ENCODE results near the gene ATAT1. TPM values are rescaled to one million over a fixed set of nuclear protein-coding genes. Genes with fewer than 3 reads are reported as not detected.

ATAT1 gene
- total RNA-seq, 1 donor from 2014 or later, result 2.7 TPM

DNA sequence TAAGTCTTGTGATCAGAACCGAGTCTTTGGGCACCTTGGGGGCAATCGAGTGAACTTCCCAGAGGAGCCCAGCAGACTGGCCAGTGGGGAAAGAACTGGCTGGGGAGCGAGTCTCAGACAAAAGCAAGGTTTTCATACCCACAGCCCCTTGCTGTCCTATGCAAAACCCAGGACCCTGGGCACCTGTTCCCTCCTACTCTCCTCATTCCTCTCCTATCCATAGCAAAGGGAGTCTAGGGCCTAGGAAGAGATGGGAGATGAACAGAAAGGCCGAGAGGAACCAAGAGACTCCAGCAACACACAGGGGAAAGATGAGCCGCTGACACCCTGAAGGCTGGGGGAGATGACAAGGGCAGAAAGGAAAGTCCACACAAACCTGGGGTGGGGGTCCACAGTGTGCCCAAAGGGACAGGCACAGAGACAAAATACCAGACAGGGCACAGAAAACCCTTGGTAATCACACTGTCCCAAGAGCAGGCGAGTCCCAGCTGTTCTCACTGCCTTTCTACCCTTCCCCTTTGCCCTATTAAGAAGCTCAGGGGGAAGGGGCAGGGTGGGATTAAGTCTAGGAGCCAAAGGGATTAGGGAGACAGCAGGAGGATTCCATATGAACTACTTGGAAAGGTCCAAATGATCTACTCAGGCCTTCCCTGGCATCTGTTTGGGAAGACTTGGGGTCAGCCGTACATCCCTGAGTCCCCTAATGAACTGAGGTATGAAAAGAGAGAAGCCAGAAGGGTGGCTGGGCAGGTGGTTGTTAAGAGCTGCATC, 53.3 kb downstream of the ATAT1 start:
- TF ChIP-seq, protein P1, sequence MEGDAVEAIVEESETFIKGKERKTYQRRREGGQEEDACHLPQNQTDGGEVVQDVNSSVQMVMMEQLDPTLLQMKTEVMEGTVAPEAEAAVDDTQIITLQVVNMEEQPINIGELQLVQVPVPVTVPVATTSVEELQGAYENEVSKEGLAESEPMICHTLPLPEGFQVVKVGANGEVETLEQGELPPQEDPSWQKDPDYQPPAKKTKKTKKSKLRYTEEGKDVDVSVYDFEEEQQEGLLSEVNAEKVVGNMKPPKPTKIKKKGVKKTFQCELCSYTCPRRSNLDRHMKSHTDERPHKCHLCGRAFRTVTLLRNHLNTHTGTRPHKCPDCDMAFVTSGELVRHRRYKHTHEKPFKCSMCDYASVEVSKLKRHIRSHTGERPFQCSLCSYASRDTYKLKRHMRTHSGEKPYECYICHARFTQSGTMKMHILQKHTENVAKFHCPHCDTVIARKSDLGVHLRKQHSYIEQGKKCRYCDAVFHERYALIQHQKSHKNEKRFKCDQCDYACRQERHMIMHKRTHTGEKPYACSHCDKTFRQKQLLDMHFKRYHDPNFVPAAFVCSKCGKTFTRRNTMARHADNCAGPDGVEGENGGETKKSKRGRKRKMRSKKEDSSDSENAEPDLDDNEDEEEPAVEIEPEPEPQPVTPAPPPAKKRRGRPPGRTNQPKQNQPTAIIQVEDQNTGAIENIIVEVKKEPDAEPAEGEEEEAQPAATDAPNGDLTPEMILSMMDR (IDR thresholded peaks at IDR 0.05; ENCODE audit: borderline replicate concordance), result no peak

DNA sequence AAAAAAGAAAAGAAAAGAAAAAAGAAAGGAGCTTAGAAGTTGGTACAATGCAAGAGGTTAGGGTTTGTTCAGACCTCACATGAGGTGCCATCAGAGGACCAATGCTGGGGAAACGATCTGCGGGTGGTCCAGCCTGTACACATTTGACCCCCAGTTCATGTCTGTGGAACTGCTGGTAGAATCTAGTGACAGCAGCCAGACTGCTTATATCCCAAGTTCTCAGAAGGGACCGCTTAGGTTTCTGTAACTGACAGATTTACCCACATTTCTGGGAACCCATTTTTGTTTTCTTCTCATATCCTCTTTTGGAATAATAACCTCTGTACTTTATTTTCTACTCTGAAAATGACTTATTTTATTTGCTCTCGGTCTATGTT, 55.1 kb downstream of the ATAT1 start:
- TF ChIP-seq, protein P1 (IDR thresholded peaks at IDR 0.05; ENCODE audit: borderline replicate concordance), result no peak
- peak overlapping the region; percentile 83 for H3K4me3 ChIP-seq
- H3K4me1 ChIP-seq, result peaks cover 81% of the 10 kb centered on the region
- H3K9me3 ChIP-seq (replicated peaks), result no peaks in the 10 kb centered on the region
- peak overlapping the region; percentile 97 for H3K27ac ChIP-seq (replicated peaks)
- peaks cover 34% of the 10 kb centered on the region for H3K36me3 ChIP-seq
- no peaks in the 10 kb centered on the region for H3K27me3 ChIP-seq (ENCODE audit: low read depth)
- intact Hi-C loops (cut with micrococcal nuclease), result no loop called here
- DNase-seq, result no peak

More for the DNA sequence above, 53.3 kb downstream of the ATAT1 start:
- Histone ChIP-seq H3K27me3 (ENCODE audit: low read depth) (no peaks in the 10 kb centered on the region), H3K4me3 (peak overlapping the region; percentile 83), H3K9me3 (replicated peaks) (no peaks in the 10 kb centered on the region), H3K4me1 (peaks cover 65% of the 10 kb centered on the region), H3K36me3 (peaks cover 44% of the 10 kb centered on the region), H3K27ac (replicated peaks) (peak overlapping the region; percentile 43)
- no peak for DNase-seq
- intact Hi-C loops (cut with micrococcal nuclease), result loop anchor here (2.0 kb wide), 1 partner anchor 43 kb away; no protein-coding TSS in a partner anchor

DNA sequence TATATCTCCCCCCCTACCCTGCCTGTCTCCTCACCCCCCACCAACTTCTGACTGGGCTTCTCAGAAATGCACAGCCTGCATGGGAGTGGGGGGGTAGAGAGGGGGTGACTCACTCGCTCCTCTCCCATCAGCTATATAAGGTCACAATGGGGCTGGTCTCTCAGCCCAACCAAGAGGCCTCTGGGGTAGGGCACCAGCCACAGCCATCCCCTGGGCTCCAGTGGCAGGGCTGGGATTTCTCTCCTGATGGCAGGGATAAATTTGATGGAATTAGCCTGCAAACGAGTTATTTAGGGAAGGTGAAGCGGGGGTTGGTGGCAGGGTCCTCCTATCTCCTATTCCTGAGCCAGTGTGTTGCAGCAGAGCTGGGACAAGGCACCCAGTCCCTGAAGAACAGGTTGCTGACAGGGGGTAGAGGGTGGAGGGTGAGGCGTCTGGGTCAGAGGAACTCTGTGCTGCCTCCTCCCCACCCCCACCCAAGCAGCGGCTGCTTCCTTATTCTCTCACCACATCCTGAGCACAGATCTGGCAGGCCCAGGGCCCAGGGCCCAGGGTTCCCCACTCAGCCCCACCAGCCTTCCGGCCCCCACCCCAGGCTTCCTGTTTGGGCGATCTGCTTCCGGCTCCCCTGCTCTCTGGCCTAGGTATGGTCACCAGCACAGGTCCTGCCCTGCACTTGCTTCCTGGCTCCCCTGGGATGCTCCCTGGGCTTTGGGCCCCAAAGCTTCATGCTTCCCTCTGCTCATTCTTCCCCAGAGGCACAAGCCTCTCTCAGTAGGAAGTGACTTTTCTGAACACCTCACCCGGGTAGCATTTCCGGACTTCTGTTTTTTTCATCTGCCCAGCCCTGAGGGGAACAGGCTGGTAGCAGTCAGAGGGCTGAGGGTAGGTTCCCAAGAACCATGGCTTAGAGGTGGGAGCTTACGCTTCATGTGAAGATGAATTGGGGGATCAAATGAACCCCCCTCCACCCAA, 55.8 kb downstream of the ATAT1 start:
- intact Hi-C loops (cut with micrococcal nuclease), result no loop called here
- Histone ChIP-seq H3K9me3 (replicated peaks) (no peaks in the 10 kb centered on the region), H3K27me3 (ENCODE audit: low read depth) (no peaks in the 10 kb centered on the region), H3K4me3 (peak overlapping the region; percentile 83), H3K4me1 (peaks cover 88% of the 10 kb centered on the region), H3K36me3 (peaks cover 27% of the 10 kb centered on the region), H3K27ac (replicated peaks) (peak overlapping the region; percentile 97)
- peak; percentile 85 for DNase-seq
- TF ChIP-seq, protein P1 (IDR thresholded peaks at IDR 0.05; ENCODE audit: borderline replicate concordance), result no peak

DNA sequence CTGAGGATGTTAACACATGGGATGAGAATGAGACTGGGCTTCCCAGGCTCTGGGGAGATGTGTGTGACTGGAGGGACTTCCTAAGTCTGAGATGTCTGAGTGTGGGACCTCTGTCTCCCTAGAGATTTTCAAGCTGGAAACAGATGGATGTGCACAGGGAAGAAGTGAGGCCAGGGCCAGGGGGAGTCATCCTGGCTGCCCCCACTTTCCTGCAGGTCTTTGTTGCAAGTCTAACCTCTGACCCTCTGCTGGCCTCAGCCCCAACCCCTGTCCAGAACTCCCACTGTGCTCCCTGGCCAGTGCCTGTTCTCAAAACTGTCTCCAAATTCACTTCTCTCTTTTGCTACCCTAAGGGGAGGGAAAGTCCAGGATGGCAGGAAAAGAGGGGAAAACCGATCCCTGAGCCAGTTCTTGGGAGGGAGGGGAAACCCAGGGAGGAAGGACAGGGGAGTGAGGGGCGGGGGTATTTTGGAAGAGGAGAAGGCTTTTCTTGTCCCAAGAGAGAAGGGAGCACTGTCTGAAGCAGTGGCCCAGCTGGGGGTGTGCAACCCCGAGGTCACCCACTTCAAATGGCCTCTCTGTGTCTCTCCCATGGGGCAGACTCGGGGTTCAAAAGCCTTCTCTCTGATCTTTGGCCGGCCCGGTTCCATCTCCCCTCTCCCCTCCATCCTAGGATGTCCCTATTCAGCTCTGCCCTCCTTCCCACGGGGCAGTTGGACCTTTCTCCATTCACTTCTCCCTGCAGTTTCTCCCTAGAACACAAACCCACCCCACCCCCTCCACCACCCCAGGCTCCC, 56.7 kb downstream of the ATAT1 start:
- Histone ChIP-seq H3K36me3 (peaks cover 17% of the 10 kb centered on the region), H3K4me3 (peak overlapping the region; percentile 83), H3K27me3 (ENCODE audit: low read depth) (no peaks in the 10 kb centered on the region), H3K27ac (replicated peaks) (peak overlapping the region; percentile 97), H3K4me1 (peaks cover 97% of the 10 kb centered on the region), H3K9me3 (replicated peaks) (no peaks in the 10 kb centered on the region)
- intact Hi-C loops (cut with micrococcal nuclease), result no loop called here
- TF ChIP-seq, protein P1 (IDR thresholded peaks at IDR 0.05; ENCODE audit: borderline replicate concordance), result no peak
- DNase-seq, result peak; percentile 37

DNA sequence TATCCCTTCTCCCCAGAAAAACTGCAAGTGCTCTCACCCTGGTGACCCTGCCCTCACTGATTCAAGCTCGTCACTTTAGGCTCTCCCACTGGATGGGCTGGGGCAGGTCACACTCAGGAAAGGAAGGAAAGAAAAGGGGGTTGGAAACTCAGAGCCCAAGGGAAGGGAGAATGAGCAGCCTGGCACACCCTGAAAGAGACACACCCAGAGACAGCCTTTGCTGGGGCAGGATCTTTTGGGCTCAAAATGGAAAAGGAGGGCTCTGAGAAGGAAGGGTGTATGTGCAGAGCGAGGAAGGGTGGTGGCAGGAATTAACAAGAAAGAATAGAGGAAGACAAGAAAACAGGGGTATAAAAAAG, 57.3 kb downstream of the ATAT1 start:
- no peaks in the 10 kb centered on the region for H3K27me3 ChIP-seq (ENCODE audit: low read depth)
- intact Hi-C loops (cut with micrococcal nuclease), result no loop called here
- H3K4me1 ChIP-seq, result peaks cover 98% of the 10 kb centered on the region
- TF ChIP-seq, protein P1 (IDR thresholded peaks at IDR 0.05; ENCODE audit: borderline replicate concordance), result no peak
- peak overlapping the region; percentile 83 for H3K4me3 ChIP-seq
- H3K27ac ChIP-seq (replicated peaks), result peak overlapping the region; percentile 97
- DNase-seq, result no peak
- H3K36me3 ChIP-seq, result peaks cover 13% of the 10 kb centered on the region
- H3K9me3 ChIP-seq (replicated peaks), result no peaks in the 10 kb centered on the region

All from left ventricle myocardium inferior (tissue), 1 donor.